ENCODE data around the gene NR3C2. TPM values are rescaled to one million over a fixed set of nuclear protein-coding genes. Genes with fewer than 3 reads are reported as not detected.

NR3C2 gene
- total RNA-seq, 1 experiment from 2014 or later = 2.7 TPM

GRCh38 chr4:148283665-148284064 is 158.5 kb downstream of the NR3C2 start:
- no TSS peak for BruUV-seq (replicated peaks)
- H3K79me2 ChIP-seq (ENCODE audit: insufficient read depth, low read length) = no peaks in the 10 kb centered on the region
- ChIA-PET RAD21 (ENCODE audit: low non-redundant PET in 1 of 2, low total read pairs in 2 of 2, uncharacterized antibody in 2 of 2, unreplicated experiment in 2 of 2) (no interaction called here), CTCF (no interaction called here), POLR2A (no interaction called here)
- intact Hi-C loops (cut with micrococcal nuclease) = loop anchor here (5.0 kb wide), 1 partner anchor 979 kb away; no protein-coding TSS in a partner anchor
- DNase-seq (ENCODE audit: low read depth, low spot score) (no peak), ATAC-seq (no peak)
- H2AFZ ChIP-seq (ENCODE audit: low read depth, low read length, poor library complexity, severe bottlenecking) = no peak overlapping the region
- no peak overlapping the region for H3K9ac ChIP-seq (ENCODE audit: low read length)
- H3K4me3 ChIP-seq (replicated peaks in 1 of 2; ENCODE audit: low read depth in 1 of 2, low read length in 2 of 2) = no peak overlapping the region
- H3K9me2 ChIP-seq (ENCODE audit: insufficient read depth) = no peaks in the 10 kb centered on the region
- no peaks in the 10 kb centered on the region for H3K4me1 ChIP-seq (ENCODE audit: control insufficient read depth in 1 of 2, insufficient read depth in 2 of 2, low read length in 2 of 2)
- H3K27me3 ChIP-seq (ENCODE audit: insufficient read depth, low read length) = no peaks in the 10 kb centered on the region
- no peak overlapping the region for H3K4me2 ChIP-seq (ENCODE audit: low read length)
- no peak overlapping the region for H3K27ac ChIP-seq (ENCODE audit: low read depth, low read length)
- H3K36me3 ChIP-seq (ENCODE audit: control insufficient read depth in 1 of 2, insufficient read depth in 2 of 2, low read length in 2 of 2) = no peaks in the 10 kb centered on the region
- H4K20me1 ChIP-seq (ENCODE audit: insufficient read depth) = no peaks in the 10 kb centered on the region
- TF ChIP-seq RAD21 (IDR thresholded peaks at IDR 0.05; ENCODE audit: low read depth) = no peak
- TF ChIP-seq ELF1 (IDR thresholded peaks at IDR 0.05; ENCODE audit: borderline replicate concordance, low read depth) = no peak
- TF ChIP-seq ZFX (IDR thresholded peaks at IDR 0.05) = no peak
- no peak for TF ChIP-seq ZNF274 (IDR thresholded peaks at IDR 0.05; ENCODE audit: low read depth, low read length)
- no peak for TF ChIP-seq EZH2phosphoT487 (IDR thresholded peaks at IDR 0.05; ENCODE audit: borderline replicate concordance)
- TF ChIP-seq EZH2 (IDR thresholded peaks at IDR 0.05) = no peak
- no peaks in the 10 kb centered on the region for H3K9me3 ChIP-seq (ENCODE audit: control insufficient read depth in 1 of 2, insufficient read depth in 1 of 2, low read depth in 1 of 2, low read length in 2 of 2)

GRCh38 chr4:148278310-148278709 is 163.9 kb downstream of the NR3C2 start:
- H3K9me3 ChIP-seq (ENCODE audit: control insufficient read depth in 1 of 2, insufficient read depth in 1 of 2, low read depth in 1 of 2, low read length in 2 of 2) = no peaks in the 10 kb centered on the region
- H3K27me3 ChIP-seq (ENCODE audit: insufficient read depth, low read length) = no peaks in the 10 kb centered on the region
- H4K20me1 ChIP-seq (ENCODE audit: insufficient read depth) = no peaks in the 10 kb centered on the region
- H3K27ac ChIP-seq (ENCODE audit: low read depth, low read length) = no peak overlapping the region
- RAD21 ChIA-PET (ENCODE audit: low non-redundant PET in 1 of 2, low total read pairs in 2 of 2, uncharacterized antibody in 2 of 2, unreplicated experiment in 2 of 2) = no interaction called here
- CTCF ChIA-PET = no interaction called here
- POLR2A ChIA-PET = no interaction called here
- H3K36me3 ChIP-seq (ENCODE audit: control insufficient read depth in 1 of 2, insufficient read depth in 2 of 2, low read length in 2 of 2) = no peaks in the 10 kb centered on the region
- H2AFZ ChIP-seq (ENCODE audit: low read depth, low read length, poor library complexity, severe bottlenecking) = no peak overlapping the region
- H3K79me2 ChIP-seq (ENCODE audit: insufficient read depth, low read length) = no peaks in the 10 kb centered on the region
- ATAC-seq = no peak
- intact Hi-C loops (cut with micrococcal nuclease) = no loop called here
- no peak overlapping the region for H3K4me3 ChIP-seq (replicated peaks in 1 of 2; ENCODE audit: low read depth in 1 of 2, low read length in 2 of 2)
- no peak overlapping the region for H3K4me2 ChIP-seq (ENCODE audit: low read length)
- no peak for DNase-seq (ENCODE audit: low read depth, low spot score)
- no peak overlapping the region for H3K9ac ChIP-seq (ENCODE audit: low read length)
- BruUV-seq (replicated peaks) = no TSS peak
- no peaks in the 10 kb centered on the region for H3K4me1 ChIP-seq (ENCODE audit: control insufficient read depth in 1 of 2, insufficient read depth in 2 of 2, low read length in 2 of 2)
- H3K9me2 ChIP-seq (ENCODE audit: insufficient read depth) = no peaks in the 10 kb centered on the region
- no peak for TF ChIP-seq POLR2A (IDR thresholded peaks at IDR 0.05; ENCODE audit: borderline replicate concordance, extremely low read depth, insufficient read depth, insufficient read length)
- TF ChIP-seq CBX3 (IDR thresholded peaks at IDR 0.05; ENCODE audit: low read depth) = no peak
- no peak for TF ChIP-seq POLR2AphosphoS5 (IDR thresholded peaks at IDR 0.05; ENCODE audit: low read depth, low read length)
- TF ChIP-seq ZFX (IDR thresholded peaks at IDR 0.05) = no peak
- no peak for TF ChIP-seq REST (IDR thresholded peaks at IDR 0.05; ENCODE audit: low read depth)
- TF ChIP-seq TCF7L2 (IDR thresholded peaks at IDR 0.05; ENCODE audit: borderline replicate concordance, extremely low read depth, insufficient read depth, insufficient read length) = no peak
- TF ChIP-seq CTCF (IDR thresholded peaks at IDR 0.05 in 2 of 3, conservative IDR thresholded peaks at IDR 0.05 in 1 of 3; ENCODE audit: borderline replicate concordance in 1 of 3, insufficient read depth in 1 of 3, low read depth in 2 of 3, low read length in 2 of 3) = no peak
- TF ChIP-seq SIN3A (IDR thresholded peaks at IDR 0.05; ENCODE audit: low read depth) = no peak
- TF ChIP-seq EZH2phosphoT487 (IDR thresholded peaks at IDR 0.05; ENCODE audit: borderline replicate concordance) = no peak
- TF ChIP-seq JUND (IDR thresholded peaks at IDR 0.05) = no peak
- no peak for TF ChIP-seq ATF3 (IDR thresholded peaks at IDR 0.05)
- TF ChIP-seq MAX (IDR thresholded peaks at IDR 0.05) = no peak
- no peak for TF ChIP-seq FOSL1 (IDR thresholded peaks at IDR 0.05; ENCODE audit: low read depth)
- no peak for TF ChIP-seq SP1 (IDR thresholded peaks at IDR 0.05; ENCODE audit: low read depth)
